Stimulated activated naive CD8-positive, alpha-beta T cell treated with anti-CD3 and anti-CD28 coated beads, Interleukin-15, Interleukin-2, amounts not matched to agents 100 ng/mL and 50 ng/mL, for 24 hours (primary cell): ENCODE results near the gene ANGPTL1.

Experiments used
- H3K27ac Mint-ChIP-seq: one replicate; pipeline ENCODE4 v1.8.0; 2021; ENCODE audit warnings: mild to moderate bottlenecking, mixed read lengths
- H3K27me3 Mint-ChIP-seq: one replicate; pipeline ENCODE4 v1.8.0; 2021; ENCODE audit warnings: mixed read lengths
- H3K36me3 Mint-ChIP-seq: one replicate; pipeline ENCODE4 v1.8.0; 2021; ENCODE audit warnings: low read depth, mixed read lengths
- H3K4me1 Mint-ChIP-seq: one replicate; pipeline ENCODE4 v1.8.0; 2021; ENCODE audit warnings: low read depth, mixed read lengths
- H3K4me3 Mint-ChIP-seq: one replicate; pipeline ENCODE4 v1.8.0; 2021; ENCODE audit warnings: mild to moderate bottlenecking, mixed read lengths
- H3K9me3 Mint-ChIP-seq: one replicate; pipeline ENCODE4 v1.8.0; 2021; ENCODE audit warnings: mixed read lengths

ANGPTL1 gene

GRCh38 chr1:178844436-178844835 is 26.4 kb downstream of the ANGPTL1 start:
- no peak overlapping the region for H3K27ac Mint-ChIP-seq
- H3K4me1 Mint-ChIP-seq = no peaks in the 10 kb centered on the region
- H3K4me3 Mint-ChIP-seq = no peak overlapping the region

GRCh38 chr1:178825167-178825566 is 45.7 kb downstream of the ANGPTL1 start:
- H3K27ac Mint-ChIP-seq = peak overlapping the region; percentile 62
- peaks cover 15% of the 10 kb centered on the region for H3K36me3 Mint-ChIP-seq
- peaks cover 32% of the 10 kb centered on the region for H3K4me1 Mint-ChIP-seq
- no peaks in the 10 kb centered on the region for H3K9me3 Mint-ChIP-seq
- H3K27me3 Mint-ChIP-seq = no peaks in the 10 kb centered on the region
- no peak overlapping the region for H3K4me3 Mint-ChIP-seq

More at GRCh38 chr1:178844436-178844835, 26.4 kb downstream of the ANGPTL1 start:
- no peaks in the 10 kb centered on the region for H3K27me3 Mint-ChIP-seq
- no peaks in the 10 kb centered on the region for H3K9me3 Mint-ChIP-seq
- no peaks in the 10 kb centered on the region for H3K36me3 Mint-ChIP-seq

GRCh38 chr1:178821134-178821866 is 49.6 kb downstream of the ANGPTL1 start:
- Mint-ChIP-seq H3K27me3 (no peaks in the 10 kb centered on the region), H3K4me1 (peaks cover 37% of the 10 kb centered on the region), H3K4me3 (no peak overlapping the region), H3K36me3 (peaks cover 15% of the 10 kb centered on the region), H3K27ac (peak overlapping the region; percentile 53), H3K9me3 (no peaks in the 10 kb centered on the region)

GRCh38 chr1:178819123-178819522 is 51.8 kb downstream of the ANGPTL1 start:
- peaks cover 20% of the 10 kb centered on the region for H3K36me3 Mint-ChIP-seq
- peaks cover 26% of the 10 kb centered on the region for H3K4me1 Mint-ChIP-seq
- no peak overlapping the region for H3K27ac Mint-ChIP-seq
- H3K4me3 Mint-ChIP-seq = no peak overlapping the region
- no peaks in the 10 kb centered on the region for H3K27me3 Mint-ChIP-seq
- H3K9me3 Mint-ChIP-seq = no peaks in the 10 kb centered on the region

- peaks cover 13% of the 10 kb centered on the region for H3K36me3 Mint-ChIP-seq
- H3K4me1 Mint-ChIP-seq = peaks cover 20% of the 10 kb centered on the region
- no peak overlapping the region for H3K27ac Mint-ChIP-seq
- H3K4me3 Mint-ChIP-seq = no peak overlapping the region
- no peaks in the 10 kb centered on the region for H3K9me3 Mint-ChIP-seq
- no peaks in the 10 kb centered on the region for H3K27me3 Mint-ChIP-seq
These were observed 52.5 kb downstream of the ANGPTL1 start for GRCh38 chr1:178818416-178818815.

GRCh38 chr1:178810585-178810984 is 60.3 kb downstream of the ANGPTL1 start:
- no peaks in the 10 kb centered on the region for H3K27me3 Mint-ChIP-seq
- peaks cover 8% of the 10 kb centered on the region for H3K36me3 Mint-ChIP-seq
- no peak overlapping the region for H3K27ac Mint-ChIP-seq
- H3K9me3 Mint-ChIP-seq = no peaks in the 10 kb centered on the region
- no peaks in the 10 kb centered on the region for H3K4me1 Mint-ChIP-seq
- H3K4me3 Mint-ChIP-seq = no peak overlapping the region

- Mint-ChIP-seq H3K27ac (no peak overlapping the region), H3K27me3 (no peaks in the 10 kb centered on the region), H3K4me3 (no peak overlapping the region)
These were observed 62.3 kb downstream of the ANGPTL1 start for GRCh38 chr1:178808529-178808928.

GRCh38 chr1:178806665-178807300 is 64.1 kb downstream of the ANGPTL1 start:
- Mint-ChIP-seq H3K27ac (no peak overlapping the region), H3K36me3 (peaks cover 4% of the 10 kb centered on the region)

More at GRCh38 chr1:178808529-178808928, 62.3 kb downstream of the ANGPTL1 start:
- Mint-ChIP-seq H3K4me1 (no peaks in the 10 kb centered on the region), H3K36me3 (peaks cover 4% of the 10 kb centered on the region), H3K9me3 (no peaks in the 10 kb centered on the region)

GRCh38 chr1:178802873-178803272 is 68.0 kb downstream of the ANGPTL1 start:
- Mint-ChIP-seq H3K27me3 (no peaks in the 10 kb centered on the region), H3K27ac (no peak overlapping the region), H3K4me1 (no peaks in the 10 kb centered on the region), H3K4me3 (no peak overlapping the region), H3K36me3 (peaks cover 5% of the 10 kb centered on the region), H3K9me3 (peaks cover 4% of the 10 kb centered on the region)

More at GRCh38 chr1:178806665-178807300, 64.1 kb downstream of the ANGPTL1 start:
- Mint-ChIP-seq H3K9me3 (no peaks in the 10 kb centered on the region), H3K27me3 (no peaks in the 10 kb centered on the region), H3K4me1 (no peaks in the 10 kb centered on the region), H3K4me3 (no peak overlapping the region)
